Panc1 (cell line): Measurements from ENCODE around the gene DNAH6. TPM values are rescaled to one million over a fixed set of nuclear protein-coding genes. Genes with fewer than 3 reads are reported as not detected.

Experiments
- total RNA-seq: library from RNA; stranded (reverse); gene quantifications from one replicate; pipeline ENCODE4 v1.2.1, GENCODE V29; 2021; ENCODE audit not compliant: unreplicated experiment

The DNAH6 gene
- total RNA-seq, 1 experiment from 2014 or later = 0.26 TPM

Other genes starting within 250 kb of the DNAH6 start
- gene SUCLG1, start 57.2 kb upstream of the DNAH6 start, total RNA-seq = 59.8 TPM